Body of pancreas (tissue), 4 donors: ENCODE measurements around the gene DHH.

Source experiments
- POLR2A ChIP-seq, 3 donors: fragments of 450-650 bp; IDR thresholded peaks; one replicate each; pipeline ENCODE4 v1.6.1; 2016; ENCODE audit warnings: antibody characterized with exemption in 3 of 3, mild to moderate bottlenecking in 2 of 3
- TF ChIP-seq, protein P1 (sequence below), 7 experiments: fragments of 450-650 bp in 4 of 7; fragments of 200-600 bp in 3 of 7; sonication (generic) in 3 of 7; IDR thresholded peaks; one replicate each; pipeline ENCODE4 v1.5.1; 2016 to 2019; ENCODE audit warnings: antibody characterized with exemption in 7 of 7

- TF ChIP-seq, protein P1, sequence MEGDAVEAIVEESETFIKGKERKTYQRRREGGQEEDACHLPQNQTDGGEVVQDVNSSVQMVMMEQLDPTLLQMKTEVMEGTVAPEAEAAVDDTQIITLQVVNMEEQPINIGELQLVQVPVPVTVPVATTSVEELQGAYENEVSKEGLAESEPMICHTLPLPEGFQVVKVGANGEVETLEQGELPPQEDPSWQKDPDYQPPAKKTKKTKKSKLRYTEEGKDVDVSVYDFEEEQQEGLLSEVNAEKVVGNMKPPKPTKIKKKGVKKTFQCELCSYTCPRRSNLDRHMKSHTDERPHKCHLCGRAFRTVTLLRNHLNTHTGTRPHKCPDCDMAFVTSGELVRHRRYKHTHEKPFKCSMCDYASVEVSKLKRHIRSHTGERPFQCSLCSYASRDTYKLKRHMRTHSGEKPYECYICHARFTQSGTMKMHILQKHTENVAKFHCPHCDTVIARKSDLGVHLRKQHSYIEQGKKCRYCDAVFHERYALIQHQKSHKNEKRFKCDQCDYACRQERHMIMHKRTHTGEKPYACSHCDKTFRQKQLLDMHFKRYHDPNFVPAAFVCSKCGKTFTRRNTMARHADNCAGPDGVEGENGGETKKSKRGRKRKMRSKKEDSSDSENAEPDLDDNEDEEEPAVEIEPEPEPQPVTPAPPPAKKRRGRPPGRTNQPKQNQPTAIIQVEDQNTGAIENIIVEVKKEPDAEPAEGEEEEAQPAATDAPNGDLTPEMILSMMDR (IDR thresholded peaks at IDR 0.05): no peak
- TF ChIP-seq POLR2A (IDR thresholded peaks at IDR 0.05): no peak
Observed at GRCh38 chr12:49049566-49050224, 44.9 kb downstream of the DHH start.
